BLaER1 treated with 17β-estradiol and CSF1 and Interleukin-3, amounts not matched to agents 10 nM and 100 nM (cell line): ENCODE data around the gene EEA1.

ENCODE experiments used
- H3K27ac ChIP-seq, 11 experiments: shearing (Covaris generic); formaldehyde crosslinking; 2 replicates each; pipeline ENCODE4 v1.8.1; 2022
- H3K27me3 ChIP-seq, 11 experiments: shearing (Covaris generic); formaldehyde crosslinking; 2 replicates each; pipeline ENCODE4 v1.8.1; 2022
- H3K36me3 ChIP-seq, 11 experiments: shearing (Covaris generic); formaldehyde crosslinking; 2 replicates each; pipeline ENCODE4 v1.8.1; 2022
- H3K4me1 ChIP-seq, 10 experiments: shearing (Covaris generic); formaldehyde crosslinking; 2 replicates each; pipeline ENCODE4 v1.8.1; 2022
- H3K4me2 ChIP-seq, 11 experiments: shearing (Covaris generic); formaldehyde crosslinking; 2 replicates each; pipeline ENCODE4 v1.8.1; 2022
- H3K4me3 ChIP-seq, 10 experiments: shearing (Covaris generic); formaldehyde crosslinking; 2 replicates each; pipeline ENCODE4 v1.8.1; 2022
- H3K9ac ChIP-seq, 11 experiments: shearing (Covaris generic); formaldehyde crosslinking; 2 replicates each; pipeline ENCODE4 v1.8.1; 2022
- H3K9me3 ChIP-seq, 11 experiments: shearing (Covaris generic); formaldehyde crosslinking; replicated peaks in 1 of 11; 2 replicates each; pipeline ENCODE4 v1.8.1; 2022
- H4K20me1 ChIP-seq, 11 experiments: shearing (Covaris generic); formaldehyde crosslinking; 2 replicates each; pipeline ENCODE4 v1.8.1; 2022
- Cebpa-rat ChIP-seq, 11 experiments: shearing (Covaris generic); IDR thresholded peaks; 2 replicates each; pipeline ENCODE4 v1.8.1; 2022

Gene EEA1

GRCh38 chr12:92721130-92721529 is 208.0 kb downstream of the EEA1 start:
- Histone ChIP-seq H3K27me3 (no peaks in the 10 kb centered on the region), H3K4me2 (no peak overlapping the region), H4K20me1 (no peaks in the 10 kb centered on the region), H3K9ac (no peak overlapping the region), H3K4me3 (no peak overlapping the region), H3K27ac (no peak overlapping the region), H3K4me1 (no peaks in the 10 kb centered on the region), H3K36me3 (no peaks in the 10 kb centered on the region), H3K9me3 (peaks cover 0 to 9% (median 6%) of the 10 kb centered on the region in 11 experiments; a peak in 4 of 22 replicates)
- TF ChIP-seq Cebpa-rat (IDR thresholded peaks at IDR 0.05): no peak
